H9 (cell line): Measurements from ENCODE around the gene GATA2. TPM values are rescaled to one million over a fixed set of nuclear protein-coding genes. Genes with fewer than 3 reads are reported as not detected.

Experiments used
- DNase-seq: peaks from one replicate; pipeline ENCODE4 v3.0.0-alpha.2; 2017
- H2AFZ ChIP-seq: one replicate; pipeline ENCODE4 v1.6.1; 2013; ENCODE audit warnings: mild to moderate bottlenecking, low read length, control low read depth, moderate library complexity
- H2AK5ac ChIP-seq: 2 replicates; pipeline ENCODE4 v1.6.1; 2013; ENCODE audit warnings: low read length, control low read depth, mixed read lengths; ENCODE audit not compliant: insufficient read length
- H2BK120ac ChIP-seq: one replicate; pipeline ENCODE4 v1.6.1; 2013; ENCODE audit warnings: low read depth, mild to moderate bottlenecking, low read length, control low read depth, inconsistent platforms; ENCODE audit not compliant: poor library complexity, severe bottlenecking
- H2BK12ac ChIP-seq: 2 replicates; pipeline ENCODE4 v1.6.1; 2013; ENCODE audit warnings: low read length, control low read depth, mixed read lengths, low read depth; ENCODE audit not compliant: insufficient read length
- H2BK15ac ChIP-seq: 2 replicates; pipeline ENCODE4 v1.6.1; 2013; ENCODE audit warnings: low read depth, low read length, control low read depth
- H2BK20ac ChIP-seq: one replicate; pipeline ENCODE4 v1.6.1; 2013; ENCODE audit warnings: low read depth, mild to moderate bottlenecking, low read length, control low read depth, inconsistent platforms; ENCODE audit not compliant: poor library complexity, severe bottlenecking
- H2BK5ac ChIP-seq: 2 replicates; pipeline ENCODE4 v1.6.1; 2013; ENCODE audit warnings: low read length, control low read depth, mixed read lengths; ENCODE audit not compliant: insufficient read length
- H3K14ac ChIP-seq: 2 replicates; pipeline ENCODE4 v1.6.1; 2013; ENCODE audit warnings: low read length, control low read depth; ENCODE audit not compliant: insufficient read depth
- H3K18ac ChIP-seq: 2 replicates; pipeline ENCODE4 v1.6.1; 2013; ENCODE audit warnings: low read depth, mild to moderate bottlenecking, mixed read lengths, low read length, control low read depth; ENCODE audit not compliant: insufficient read length
- H3K23ac ChIP-seq: 2 replicates; pipeline ENCODE4 v1.6.1; 2013; ENCODE audit warnings: low read length, control low read depth, mixed read lengths, low read depth; ENCODE audit not compliant: insufficient read length
- H3K23me2 ChIP-seq: 2 replicates; pipeline ENCODE4 v1.6.1; 2013; ENCODE audit warnings: low read depth, mild to moderate bottlenecking, mixed read lengths, low read length, control low read depth; ENCODE audit not compliant: insufficient read length, poor library complexity, severe bottlenecking
- H3K27ac ChIP-seq: 2 replicates; pipeline ENCODE4 v1.5.1; 2013; ENCODE audit warnings: low read length, control low read depth, mixed read lengths, low read depth; ENCODE audit not compliant: insufficient read length
- H3K27me3 ChIP-seq: 2 replicates; pipeline ENCODE4 v1.6.1; 2013; ENCODE audit warnings: low read length, control low read depth, inconsistent platforms; ENCODE audit not compliant: insufficient read depth
- H3K4ac ChIP-seq: 2 replicates; pipeline ENCODE4 v1.6.1; 2013; ENCODE audit warnings: low read depth, mild to moderate bottlenecking, control low read depth, inconsistent platforms, low read length, moderate library complexity
- H3K4me1 ChIP-seq: 2 replicates; pipeline ENCODE4 v1.6.1; 2013; ENCODE audit warnings: low read length, control low read depth, inconsistent platforms; ENCODE audit not compliant: insufficient read depth
- H3K4me2 ChIP-seq: 2 replicates; pipeline ENCODE4 v1.6.1; 2013; ENCODE audit warnings: low read length, control low read depth, mixed read lengths; ENCODE audit not compliant: insufficient read length, insufficient read depth
- H3K56ac ChIP-seq: 2 replicates; pipeline ENCODE4 v1.6.1; 2013; ENCODE audit warnings: low read depth, mild to moderate bottlenecking, mixed read lengths, low read length, control low read depth; ENCODE audit not compliant: insufficient read length
- H3K79me1 ChIP-seq: 2 replicates; pipeline ENCODE4 v1.6.1; 2013; ENCODE audit warnings: low read depth, mild to moderate bottlenecking, moderate library complexity, low read length, control low read depth, inconsistent platforms; ENCODE audit not compliant: insufficient read depth, poor library complexity, severe bottlenecking
- H3K79me2 ChIP-seq: 2 replicates; pipeline ENCODE4 v1.6.1; 2013; ENCODE audit warnings: low read length, control low read depth, inconsistent platforms; ENCODE audit not compliant: insufficient read depth
- H3K9ac ChIP-seq: 2 replicates; pipeline ENCODE4 v1.6.1; 2013; ENCODE audit warnings: low read length, control low read depth, mixed read lengths; ENCODE audit not compliant: insufficient read length; ENCODE audit errors: extremely low read depth
- H3K9me3 ChIP-seq: one replicate; pipeline ENCODE4 v1.6.1; 2013; ENCODE audit warnings: low read depth, low read length, inconsistent platforms; ENCODE audit not compliant: control insufficient read depth
- H3T11ph ChIP-seq: one replicate; pipeline ENCODE4 v1.6.1; 2013; ENCODE audit warnings: mild to moderate bottlenecking, low read length, control low read depth, inconsistent platforms
- H4K20me1 ChIP-seq: one replicate; pipeline ENCODE4 v1.6.1; 2013; ENCODE audit not compliant: control insufficient read depth, insufficient read length, insufficient read depth
- H4K5ac ChIP-seq: 2 replicates; pipeline ENCODE4 v1.6.1; 2013; ENCODE audit warnings: low read depth, mild to moderate bottlenecking, mixed read lengths, low read length, control low read depth; ENCODE audit not compliant: insufficient read length
- H4K8ac ChIP-seq: replicated peaks from 2 replicates; pipeline ENCODE4 v1.6.1; 2013; ENCODE audit warnings: low read length, control low read depth, mixed read lengths, low read depth; ENCODE audit not compliant: insufficient read length
- H4K91ac ChIP-seq: 2 replicates; pipeline ENCODE4 v1.6.1; 2013; ENCODE audit warnings: low read depth, mild to moderate bottlenecking, moderate library complexity, mixed read lengths, low read length, control low read depth; ENCODE audit not compliant: insufficient read length
- H3K27ac Mint-ChIP-seq, 3 experiments: 2 replicates in 2 of 3; 3 replicates in 1 of 3; pipeline ENCODE4 v1.8.0; 2020 to 2021; ENCODE audit warnings: mixed read lengths in 3 of 3, mild to moderate bottlenecking in 1 of 3, moderate library complexity in 1 of 3
- H3K27me3 Mint-ChIP-seq: 2 replicates; pipeline ENCODE4 v1.8.0; 2021; ENCODE audit warnings: low read depth, mild to moderate bottlenecking, moderate library complexity, mixed read lengths
- H3K36me3 Mint-ChIP-seq, 3 experiments: 2 replicates in 2 of 3; 3 replicates in 1 of 3; pipeline ENCODE4 v1.8.0; 2020 to 2021; ENCODE audit warnings: low read depth in 3 of 3, mixed read lengths in 3 of 3; ENCODE audit not compliant: insufficient read depth in 1 of 3
- H3K4me1 Mint-ChIP-seq, 2 experiments: 2 replicates each; pipeline ENCODE4 v1.8.0; 2020; ENCODE audit warnings: mixed read lengths in 2 of 2
- H3K4me3 Mint-ChIP-seq, 2 experiments: 2 replicates in 1 of 2; 3 replicates in 1 of 2; pipeline ENCODE4 v1.8.0; 2020 to 2021; ENCODE audit warnings: mild to moderate bottlenecking in 2 of 2, mixed read lengths in 2 of 2, moderate library complexity in 1 of 2
- H3K9me3 Mint-ChIP-seq, 2 experiments: 2 replicates in 1 of 2; 3 replicates in 1 of 2; pipeline ENCODE4 v1.8.0; 2020; ENCODE audit warnings: mild to moderate bottlenecking in 2 of 2, mixed read lengths in 2 of 2, moderate library complexity in 1 of 2
- WGBS: extraction: QIAGEN DNeasy Blood & Tissue Kit; methylation state at CpG from one replicate; pipeline ENCODE4 v1.1.7; 2013; ENCODE audit warnings: missing lambda C conversion rate, low lambda C conversion rate, mixed read lengths; ENCODE audit not compliant: insufficient read length; ENCODE audit errors: extremely low coverage; 5-methylcytosine and 5-hydroxymethylcytosine counted together
- total RNA-seq: library from RNA; stranded (reverse); gene quantifications from 2 replicates; pipeline ENCODE4 v1.2.1, GENCODE V29; 2021
- TF ChIP-seq, protein P1 (sequence below): fragments of 200-600 bp; sonication (generic); conservative IDR thresholded peaks from 3 replicates; pipeline ENCODE4 v1.8.0; 2021; ENCODE audit warnings: antibody characterized with exemption, mild to moderate bottlenecking

GATA2 gene
- total RNA-seq, 1 experiment from 2014 or later, result 1.9 TPM

GRCh38 chr3:128476659-128477058, 16.3 kb downstream of the GATA2 start:
- H4K8ac ChIP-seq, result no peak overlapping the region
- WGBS, result no CpG with 5 or more reads among the region's 5 CpGs
- H3K27me3 Mint-ChIP-seq, result peaks cover 100% of the 10 kb centered on the region
- H4K20me1 ChIP-seq, result no peaks in the 10 kb centered on the region
- H3K9me3 Mint-ChIP-seq, result peaks cover 0 to 4% of the 10 kb centered on the region in 2 experiments; a peak in 2 of 5 replicates
- H3K4me2 ChIP-seq, result no peak overlapping the region
- H2BK5ac ChIP-seq, result no peak overlapping the region
- H4K5ac ChIP-seq, result no peak overlapping the region
- no peak overlapping the region for H3K18ac ChIP-seq
- H3K79me2 ChIP-seq, result no peaks in the 10 kb centered on the region
- H3K27ac Mint-ChIP-seq, result no peak overlapping the region; a peak in 1 of 7 replicates
- DNase-seq, result no peak
- no peaks in the 10 kb centered on the region for H3K9me3 ChIP-seq
- H3K9ac ChIP-seq, result no peak overlapping the region
- H3K27me3 ChIP-seq, result peaks cover 67% of the 10 kb centered on the region
- peaks cover 0 to 6% (median 0%) of the 10 kb centered on the region in 3 experiments; a peak in 4 of 7 replicates for H3K36me3 Mint-ChIP-seq
- H3K4ac ChIP-seq, result no peak overlapping the region
- H3K4me1 ChIP-seq, result no peaks in the 10 kb centered on the region
- H2BK15ac ChIP-seq, result no peak overlapping the region
- H3T11ph ChIP-seq, result no peak overlapping the region
- no peak overlapping the region for H2AFZ ChIP-seq
- no peak overlapping the region for H2BK12ac ChIP-seq
- no peaks in the 10 kb centered on the region for H3K79me1 ChIP-seq
- no peak overlapping the region for H2BK120ac ChIP-seq
- H3K27ac ChIP-seq, result no peak overlapping the region
- no peak overlapping the region for H2BK20ac ChIP-seq
- no peak overlapping the region for H3K14ac ChIP-seq
- H4K91ac ChIP-seq, result no peak overlapping the region
- no peak overlapping the region for H3K56ac ChIP-seq
- H2AK5ac ChIP-seq, result no peak overlapping the region
- H3K23ac ChIP-seq, result no peak overlapping the region
- H3K23me2 ChIP-seq, result no peaks in the 10 kb centered on the region
- H3K4me3 Mint-ChIP-seq, result no peak overlapping the region
- H3K4me1 Mint-ChIP-seq, result peaks cover 21 to 51% of the 10 kb centered on the region in 2 experiments
- TF ChIP-seq, protein P1, sequence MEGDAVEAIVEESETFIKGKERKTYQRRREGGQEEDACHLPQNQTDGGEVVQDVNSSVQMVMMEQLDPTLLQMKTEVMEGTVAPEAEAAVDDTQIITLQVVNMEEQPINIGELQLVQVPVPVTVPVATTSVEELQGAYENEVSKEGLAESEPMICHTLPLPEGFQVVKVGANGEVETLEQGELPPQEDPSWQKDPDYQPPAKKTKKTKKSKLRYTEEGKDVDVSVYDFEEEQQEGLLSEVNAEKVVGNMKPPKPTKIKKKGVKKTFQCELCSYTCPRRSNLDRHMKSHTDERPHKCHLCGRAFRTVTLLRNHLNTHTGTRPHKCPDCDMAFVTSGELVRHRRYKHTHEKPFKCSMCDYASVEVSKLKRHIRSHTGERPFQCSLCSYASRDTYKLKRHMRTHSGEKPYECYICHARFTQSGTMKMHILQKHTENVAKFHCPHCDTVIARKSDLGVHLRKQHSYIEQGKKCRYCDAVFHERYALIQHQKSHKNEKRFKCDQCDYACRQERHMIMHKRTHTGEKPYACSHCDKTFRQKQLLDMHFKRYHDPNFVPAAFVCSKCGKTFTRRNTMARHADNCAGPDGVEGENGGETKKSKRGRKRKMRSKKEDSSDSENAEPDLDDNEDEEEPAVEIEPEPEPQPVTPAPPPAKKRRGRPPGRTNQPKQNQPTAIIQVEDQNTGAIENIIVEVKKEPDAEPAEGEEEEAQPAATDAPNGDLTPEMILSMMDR, result no peak
